GM23338 (cell line): ENCODE results near the gene SH2D6. TPM values are rescaled to one million over a fixed set of nuclear protein-coding genes. Genes with fewer than 3 reads are reported as not detected.

Source experiments
- ATAC-seq: fragments of 200-7000 bp; cut with Tn5 transposase; 3 replicates; pipeline ENCODE4 v1.9.1; 2020
- DNase-seq: peaks from one replicate; pipeline ENCODE4 v3.0.0-alpha.2; 2015; ENCODE audit warnings: low spot score
- H2AFZ ChIP-seq: fragments of 200-600 bp; sonication (generic); 2 replicates; pipeline ENCODE4 v1.8.0; 2016; ENCODE audit warnings: antibody characterized with exemption, mild to moderate bottlenecking, moderate library complexity
- H3F3A ChIP-seq: fragments of 200-600 bp; sonication (generic); replicated peaks from 2 replicates; pipeline ENCODE4 v1.8.0; 2017; ENCODE audit warnings: antibody characterized with exemption, mixed run types, low read depth
- H3K27ac ChIP-seq: fragments of 200-600 bp; sonication (generic); 2 replicates; pipeline ENCODE4 v1.6.1; 2016; ENCODE audit warnings: low read depth
- H3K27me3 ChIP-seq: fragments of 200-600 bp; sonication (generic); 2 replicates; pipeline ENCODE4 v1.8.0; 2016; ENCODE audit warnings: mild to moderate bottlenecking, mixed run types, moderate library complexity; ENCODE audit not compliant: insufficient read depth
- H3K36me3 ChIP-seq: fragments of 200-600 bp; sonication (generic); 2 replicates; pipeline ENCODE4 v1.8.0; 2016; ENCODE audit warnings: mild to moderate bottlenecking; ENCODE audit not compliant: insufficient read depth
- H3K4me1 ChIP-seq: fragments of 200-600 bp; sonication (generic); 2 replicates; pipeline ENCODE4 v1.8.0; 2016; ENCODE audit warnings: mild to moderate bottlenecking, moderate library complexity; ENCODE audit not compliant: insufficient read depth
- H3K4me2 ChIP-seq: fragments of 200-600 bp; sonication (generic); 2 replicates; pipeline ENCODE4 v1.7.1; 2017; ENCODE audit warnings: mixed run types
- H3K4me3 ChIP-seq: fragments of 200-600 bp; sonication (generic); 2 replicates; pipeline ENCODE4 v1.6.1; 2016; ENCODE audit warnings: mixed run types
- H3K79me2 ChIP-seq: fragments of 200-600 bp; sonication (generic); replicated peaks from 2 replicates; pipeline ENCODE4 v1.8.0; 2017; ENCODE audit warnings: mild to moderate bottlenecking; ENCODE audit not compliant: insufficient read depth
- H3K9me2 ChIP-seq: fragments of 200-600 bp; sonication (generic); 2 replicates; pipeline ENCODE4 v1.8.0; 2017; ENCODE audit not compliant: insufficient read depth
- H4K20me1 ChIP-seq: fragments of 200-600 bp; sonication (generic); replicated peaks from 2 replicates; pipeline ENCODE4 v1.8.0; 2017; ENCODE audit warnings: mild to moderate bottlenecking; ENCODE audit not compliant: insufficient read depth
- H3K27ac Mint-ChIP-seq: 2 replicates; pipeline ENCODE4 v1.8.0; 2020; ENCODE audit warnings: inconsistent platforms, mild to moderate bottlenecking, moderate library complexity, mixed read lengths
- H3K27me3 Mint-ChIP-seq: 3 replicates; pipeline ENCODE4 v1.8.0; 2022; ENCODE audit warnings: low read depth, mild to moderate bottlenecking, moderate library complexity, mixed read lengths, inconsistent platforms; ENCODE audit not compliant: insufficient read depth, poor library complexity
- H3K36me3 Mint-ChIP-seq: 3 replicates; pipeline ENCODE4 v1.8.0; 2021; ENCODE audit warnings: low read depth, mild to moderate bottlenecking, inconsistent platforms, moderate library complexity, mixed read lengths
- H3K4me1 Mint-ChIP-seq: 3 replicates; pipeline ENCODE4 v1.8.0; 2020; ENCODE audit warnings: mild to moderate bottlenecking, inconsistent platforms, mixed read lengths
- H3K4me3 Mint-ChIP-seq: 3 replicates; pipeline ENCODE4 v1.8.0; 2021; ENCODE audit warnings: moderate library complexity, mild to moderate bottlenecking, inconsistent platforms, mixed read lengths
- H3K9me3 Mint-ChIP-seq: 3 replicates; pipeline ENCODE4 v1.8.0; 2020; ENCODE audit warnings: moderate library complexity, mild to moderate bottlenecking, inconsistent platforms, mixed read lengths
- CREB1 ChIP-seq: fragments of 250-450 bp; sonication (Bioruptor Pico); IDR thresholded peaks from 2 replicates; pipeline ENCODE4 v1.5.0; 2020; ENCODE audit warnings: low read depth, mild to moderate bottlenecking, moderate library complexity
- EZH2 ChIP-seq: fragments of 200-600 bp; sonication (generic); IDR thresholded peaks from one replicate; pipeline ENCODE4 v1.8.0; 2017; ENCODE audit warnings: antibody characterized with exemption, mild to moderate bottlenecking, low read depth; ENCODE audit not compliant: unreplicated experiment
- EZH2phosphoT487 ChIP-seq: fragments of 200-600 bp; sonication (generic); IDR thresholded peaks from one replicate; pipeline ENCODE4 v1.8.1; 2018; ENCODE audit warnings: antibody characterized with exemption; ENCODE audit not compliant: unreplicated experiment
- JUNB ChIP-seq: IDR thresholded peaks from one replicate; pipeline ENCODE4 v1.6.1; 2016; ENCODE audit warnings: antibody characterized with exemption; ENCODE audit not compliant: unreplicated experiment
- NANOG ChIP-seq: IDR thresholded peaks from 2 replicates; pipeline ENCODE4 v1.6.1; 2016; ENCODE audit warnings: antibody characterized with exemption, borderline replicate concordance
- POLR2AphosphoS5 ChIP-seq: IDR thresholded peaks from 2 replicates; pipeline ENCODE4 v1.6.1; 2016; ENCODE audit warnings: antibody characterized with exemption, low read depth
- REST ChIP-seq: IDR thresholded peaks from one replicate; pipeline ENCODE4 v1.6.1; 2018; ENCODE audit warnings: antibody characterized with exemption; ENCODE audit not compliant: unreplicated experiment
- STAT1 ChIP-seq: IDR thresholded peaks from one replicate; pipeline ENCODE4 v1.6.1; 2016; ENCODE audit warnings: antibody characterized with exemption; ENCODE audit not compliant: unreplicated experiment
- ZNF114 ChIP-seq: fragments of 250-450 bp; sonication (Bioruptor Pico); IDR thresholded peaks from 2 replicates; pipeline ENCODE4 v1.5.0; 2020; ENCODE audit warnings: mild to moderate bottlenecking, moderate library complexity
- ZNF331 ChIP-seq: fragments of 250-450 bp; sonication (Bioruptor Pico); IDR thresholded peaks from 2 replicates; pipeline ENCODE4 v1.5.0; 2020; ENCODE audit warnings: low read depth, mild to moderate bottlenecking, moderate library complexity
- ZNF462 ChIP-seq: fragments of 250-450 bp; sonication (Bioruptor Pico); IDR thresholded peaks from 2 replicates; pipeline ENCODE4 v1.5.0; 2020; ENCODE audit warnings: mild to moderate bottlenecking, moderate library complexity
- polyA plus RNA-seq: library from polyadenylated mRNA; unstranded; fragments of >200 nt; fragmentation: Nextera tagmentation; extraction: Ambion mirVana; gene quantifications from 2 replicates; pipeline ENCODE4 v1.2.1, GENCODE V29; 2016
- total RNA-seq: library from RNA; depleted of rRNA; stranded (reverse); fragments of >200 nt; shearing (Covaris generic); gene quantifications from 2 replicates; pipeline ENCODE4 v1.2.3, GENCODE V29; 2014
- TF ChIP-seq, protein P1 (sequence below), 2 experiments: fragments of 200-600 bp in 1 of 2; sonication (generic) in 1 of 2; conservative IDR thresholded peaks; 2 replicates each; pipeline versions ENCODE4 v1.5.1 to v1.6.1; 2016 to 2017; ENCODE audit warnings: antibody characterized with exemption in 2 of 2, low read depth in 2 of 2, mild to moderate bottlenecking in 2 of 2, moderate library complexity in 1 of 2
- TF ChIP-seq, protein P2 (sequence below): IDR thresholded peaks from 2 replicates; pipeline ENCODE4 v1.6.1; 2016; ENCODE audit warnings: antibody characterized with exemption

Gene SH2D6
- total and polyA plus RNA-seq, 2 experiments from 2014 or later: 0.37 TPM; not detected in 1

- Histone ChIP-seq H3K9me2 (no peaks in the 10 kb centered on the region), H3K36me3 (no peaks in the 10 kb centered on the region), H3K4me2 (no peak overlapping the region), H3F3A (0 out of 2 replicates have a peak, but pooled peaks cover 7% of the 10 kb centered on the region), H3K79me2 (no peaks in the 10 kb centered on the region), H3K27me3 (no peaks in the 10 kb centered on the region), H3K4me3 (no peak overlapping the region), H4K20me1 (no peaks in the 10 kb centered on the region), H3K27ac (no peak overlapping the region), H3K4me1 (peaks cover 16% of the 10 kb centered on the region), H2AFZ (no peak overlapping the region)
- Mint-ChIP-seq H3K27me3 (peaks cover 7% of the 10 kb centered on the region), H3K9me3 (no peaks in the 10 kb centered on the region), H3K4me3 (no peak overlapping the region), H3K4me1 (peaks cover 33% of the 10 kb centered on the region), H3K27ac (no peak overlapping the region), H3K36me3 (peaks cover 7% of the 10 kb centered on the region; the same call in 2 of the 3 replicates)
- DNase-seq (no peak), ATAC-seq (no peak)
- TF ChIP-seq EZH2: no peak
- no peak for TF ChIP-seq NANOG
- no peak for TF ChIP-seq ZNF114 (CRISPR knock-in tag)
- TF ChIP-seq CREB1 (CRISPR knock-in tag): no peak
- TF ChIP-seq REST: no peak
- no peak for TF ChIP-seq EZH2phosphoT487
- TF ChIP-seq JUNB: no peak
- TF ChIP-seq, protein P1, sequence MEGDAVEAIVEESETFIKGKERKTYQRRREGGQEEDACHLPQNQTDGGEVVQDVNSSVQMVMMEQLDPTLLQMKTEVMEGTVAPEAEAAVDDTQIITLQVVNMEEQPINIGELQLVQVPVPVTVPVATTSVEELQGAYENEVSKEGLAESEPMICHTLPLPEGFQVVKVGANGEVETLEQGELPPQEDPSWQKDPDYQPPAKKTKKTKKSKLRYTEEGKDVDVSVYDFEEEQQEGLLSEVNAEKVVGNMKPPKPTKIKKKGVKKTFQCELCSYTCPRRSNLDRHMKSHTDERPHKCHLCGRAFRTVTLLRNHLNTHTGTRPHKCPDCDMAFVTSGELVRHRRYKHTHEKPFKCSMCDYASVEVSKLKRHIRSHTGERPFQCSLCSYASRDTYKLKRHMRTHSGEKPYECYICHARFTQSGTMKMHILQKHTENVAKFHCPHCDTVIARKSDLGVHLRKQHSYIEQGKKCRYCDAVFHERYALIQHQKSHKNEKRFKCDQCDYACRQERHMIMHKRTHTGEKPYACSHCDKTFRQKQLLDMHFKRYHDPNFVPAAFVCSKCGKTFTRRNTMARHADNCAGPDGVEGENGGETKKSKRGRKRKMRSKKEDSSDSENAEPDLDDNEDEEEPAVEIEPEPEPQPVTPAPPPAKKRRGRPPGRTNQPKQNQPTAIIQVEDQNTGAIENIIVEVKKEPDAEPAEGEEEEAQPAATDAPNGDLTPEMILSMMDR (conservative IDR thresholded peaks at IDR 0.05; ENCODE audit: low read depth in 2 of 2): no peak
- no peak for TF ChIP-seq STAT1
- no peak for TF ChIP-seq ZNF462 (CRISPR knock-in tag)
- TF ChIP-seq ZNF331 (CRISPR knock-in tag): no peak
- TF ChIP-seq, protein P2, sequence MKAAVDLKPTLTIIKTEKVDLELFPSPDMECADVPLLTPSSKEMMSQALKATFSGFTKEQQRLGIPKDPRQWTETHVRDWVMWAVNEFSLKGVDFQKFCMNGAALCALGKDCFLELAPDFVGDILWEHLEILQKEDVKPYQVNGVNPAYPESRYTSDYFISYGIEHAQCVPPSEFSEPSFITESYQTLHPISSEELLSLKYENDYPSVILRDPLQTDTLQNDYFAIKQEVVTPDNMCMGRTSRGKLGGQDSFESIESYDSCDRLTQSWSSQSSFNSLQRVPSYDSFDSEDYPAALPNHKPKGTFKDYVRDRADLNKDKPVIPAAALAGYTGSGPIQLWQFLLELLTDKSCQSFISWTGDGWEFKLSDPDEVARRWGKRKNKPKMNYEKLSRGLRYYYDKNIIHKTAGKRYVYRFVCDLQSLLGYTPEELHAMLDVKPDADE: no peak
- TF ChIP-seq POLR2AphosphoS5: no peak
These were observed 30.8 kb upstream of the SH2D6 start for GRCh38 chr2:85387754-85388153.
